ENCODE measurements around the gene CPNE5. TPM values are rescaled to one million over a fixed set of nuclear protein-coding genes. Genes with fewer than 3 reads are reported as not detected.

The CPNE5 gene
- 0.51 TPM in 1 of 2 replicates, not detected in the other for total RNA-seq (2012; rRNA removed)

DNA sequence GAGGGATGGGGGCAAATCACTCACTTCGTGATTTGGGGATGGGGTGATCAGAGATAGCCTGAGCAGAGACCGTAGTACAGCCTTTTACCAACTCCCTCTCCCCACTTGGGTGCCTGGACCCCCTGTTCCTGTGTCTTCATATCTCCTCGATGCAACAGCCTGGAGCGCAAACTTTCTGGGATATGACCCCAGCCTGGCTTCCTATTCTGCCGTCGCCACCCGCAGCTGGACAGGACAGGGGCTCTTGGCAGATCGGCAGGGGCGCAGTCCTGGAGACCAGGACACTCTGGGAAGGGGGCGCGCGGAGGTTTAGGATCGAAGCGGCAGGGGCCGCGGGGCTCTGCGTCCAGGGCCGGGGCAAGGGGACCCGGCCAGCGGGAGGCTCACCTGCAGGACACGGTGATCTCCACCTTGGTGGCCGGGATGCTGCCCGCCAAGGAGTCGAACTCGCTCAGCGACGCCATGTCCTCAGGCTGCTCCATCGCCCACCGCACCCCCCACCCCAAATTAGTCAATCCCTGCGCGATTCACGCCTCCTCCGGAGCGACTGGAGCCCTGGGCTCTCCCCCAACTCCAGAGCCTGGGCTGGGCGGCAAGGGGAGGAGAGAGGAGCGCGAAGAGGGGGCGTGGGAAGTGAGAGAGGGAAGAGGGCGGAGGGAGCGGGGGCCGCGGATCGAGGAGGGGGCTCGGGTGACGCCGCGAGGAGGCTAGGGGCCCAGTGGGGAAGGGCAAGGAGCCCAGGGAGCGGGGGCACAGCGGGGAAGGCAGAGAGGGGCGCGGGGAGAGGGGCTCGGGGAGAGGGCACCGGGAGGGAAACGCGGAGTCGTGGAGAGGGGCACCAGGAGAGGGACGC is at the start of gene CPNE5:
CPNE5 (minus strand) TSS at position 549 of the 853 bp plus-strand sequence; CDS start at position 482, 67 bp downstream.
- H3K9me3 ChIP-seq (replicated peaks; ENCODE audit: low read length) = no peaks in the 10 kb centered on the region
- H3K36me3 ChIP-seq (ENCODE audit: insufficient read depth, low read length) = no peaks in the 10 kb centered on the region
- peak within 1 kb of the TSS; percentile 13 for H3K9ac ChIP-seq (ENCODE audit: low read depth, low read length)
- H3K4me1 ChIP-seq (ENCODE audit: control insufficient read depth, insufficient read depth, low read length) = peaks cover 17% of the 10 kb centered on the region
- peak within 1 kb of the TSS; percentile 66 for H3K4me3 ChIP-seq (ENCODE audit: low read length)
- H3K4me2 ChIP-seq (ENCODE audit: low read length) = peak within 1 kb of the TSS; percentile 83
- peaks cover 46% of the 10 kb centered on the region for H3K27me3 ChIP-seq (ENCODE audit: control insufficient read depth, insufficient read depth, low read length)

DNA sequence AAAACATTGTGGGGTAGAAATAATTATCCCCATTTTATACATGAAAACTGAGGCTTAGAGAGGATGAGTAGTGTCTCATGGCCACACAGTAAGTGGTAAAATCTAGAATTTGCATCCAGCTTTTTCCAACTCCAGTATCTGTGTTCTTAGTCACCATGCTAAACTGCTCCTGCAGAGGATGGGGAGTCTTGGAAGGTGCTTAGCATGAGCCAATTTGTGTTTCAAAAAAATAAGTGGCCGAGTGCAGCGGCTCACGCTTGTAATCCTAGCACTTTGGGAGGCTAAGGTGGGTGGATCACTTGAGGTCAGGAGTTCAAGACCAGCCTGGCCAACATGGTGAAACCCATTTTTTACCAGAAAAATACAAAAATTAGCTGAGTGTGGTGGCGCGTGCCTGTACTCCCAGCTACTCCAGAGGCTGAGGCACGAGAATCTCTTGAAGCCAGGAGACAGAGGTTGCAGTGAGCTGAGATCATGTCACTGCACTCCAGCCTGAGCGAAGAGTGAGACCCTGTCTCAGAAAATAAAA is 48.9 kb upstream of the CPNE5 start:
- H3K27me3 ChIP-seq (ENCODE audit: control insufficient read depth, insufficient read depth, low read length) = no peaks in the 10 kb centered on the region
- H3K36me3 ChIP-seq (ENCODE audit: insufficient read depth, low read length) = peaks cover 4% of the 10 kb centered on the region
- no peak overlapping the region for H3K4me2 ChIP-seq (ENCODE audit: low read length)
- peaks cover 11% of the 10 kb centered on the region for H3K4me1 ChIP-seq (ENCODE audit: control insufficient read depth, insufficient read depth, low read length)
- H3K4me3 ChIP-seq (ENCODE audit: low read length) = no peak overlapping the region
- H3K9ac ChIP-seq (ENCODE audit: low read depth, low read length) = no peak overlapping the region
- no peaks in the 10 kb centered on the region for H3K9me3 ChIP-seq (replicated peaks; ENCODE audit: low read length)

GRCh38 chr6:36886950-36887618 is 47.8 kb upstream of the CPNE5 start:
- Histone ChIP-seq H3K4me1 (ENCODE audit: control insufficient read depth, insufficient read depth, low read length) (peaks cover 11% of the 10 kb centered on the region), H3K9ac (ENCODE audit: low read depth, low read length) (peak overlapping the region; percentile 93), H3K36me3 (ENCODE audit: insufficient read depth, low read length) (no peaks in the 10 kb centered on the region), H3K27me3 (ENCODE audit: control insufficient read depth, insufficient read depth, low read length) (no peaks in the 10 kb centered on the region), H3K4me3 (ENCODE audit: low read length) (peak overlapping the region; percentile 91), H3K4me2 (ENCODE audit: low read length) (peak overlapping the region; percentile 85), H3K9me3 (replicated peaks; ENCODE audit: low read length) (no peaks in the 10 kb centered on the region)

DNA sequence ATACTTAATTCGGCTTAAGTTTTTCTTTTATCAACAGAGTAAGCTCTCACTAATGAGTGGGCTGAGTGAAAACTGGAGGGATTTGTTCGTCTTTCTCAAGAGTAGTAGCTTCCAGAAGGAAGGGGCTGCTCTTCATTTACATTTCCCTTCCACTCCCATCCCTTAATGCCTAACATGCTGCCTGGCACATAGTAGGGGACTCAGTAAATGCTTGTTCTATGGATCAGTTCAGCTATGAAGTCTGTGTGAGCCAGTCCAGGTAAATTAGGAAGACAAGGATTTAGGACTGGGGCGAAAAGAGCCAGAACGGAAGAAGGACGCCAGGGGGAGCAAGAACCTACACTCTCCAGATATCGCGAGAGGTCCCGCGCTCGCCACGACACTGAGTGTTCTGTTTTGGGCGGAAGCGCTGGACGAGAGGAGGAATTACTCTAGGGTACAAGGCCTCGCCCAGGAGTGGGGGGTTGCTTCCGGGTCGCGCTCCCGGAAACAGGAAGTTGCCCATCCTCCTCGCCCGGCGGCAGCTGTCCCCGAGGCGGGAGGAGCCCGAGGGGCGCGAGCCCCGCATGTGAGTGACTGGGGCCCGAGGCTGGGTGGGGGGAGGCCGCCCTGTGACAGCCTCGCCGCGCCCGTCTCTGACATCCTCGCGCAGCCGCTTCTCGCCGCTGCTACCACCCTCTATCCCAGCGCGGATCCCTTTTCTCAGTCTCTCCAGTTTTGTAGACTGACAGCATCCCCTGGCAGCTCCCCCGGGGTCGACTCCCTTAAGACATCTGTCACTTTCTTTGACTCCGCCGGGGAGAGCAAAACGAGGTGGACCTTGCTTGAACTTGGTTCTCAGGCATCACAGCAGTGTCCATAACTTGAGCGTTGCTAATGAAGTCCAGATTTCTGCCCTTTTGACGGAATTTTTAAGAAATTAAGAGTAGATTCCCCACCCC is 46.5 kb upstream of the CPNE5 start, which contains the start of gene C6orf89:
C6orf89 (plus strand) TSS at position 492 of the 941 bp plus-strand sequence. CDS start 13,493 bp downstream, outside the sequence.
- H3K4me2 ChIP-seq (ENCODE audit: low read length) = peak within 1 kb of the TSS; percentile 85
- no peaks in the 10 kb centered on the region for H3K36me3 ChIP-seq (ENCODE audit: insufficient read depth, low read length)
- peak within 1 kb of the TSS; percentile 93 for H3K9ac ChIP-seq (ENCODE audit: low read depth, low read length)
- no peaks in the 10 kb centered on the region for H3K27me3 ChIP-seq (ENCODE audit: control insufficient read depth, insufficient read depth, low read length)
- peaks cover 11% of the 10 kb centered on the region for H3K4me1 ChIP-seq (ENCODE audit: control insufficient read depth, insufficient read depth, low read length)
- peak within 1 kb of the TSS; percentile 91 for H3K4me3 ChIP-seq (ENCODE audit: low read length)
- no peaks in the 10 kb centered on the region for H3K9me3 ChIP-seq (replicated peaks; ENCODE audit: low read length)

GRCh38 chr6:36884610-36885009 is 45.4 kb upstream of the CPNE5 start:
- no peaks in the 10 kb centered on the region for H3K36me3 ChIP-seq (ENCODE audit: insufficient read depth, low read length)
- peaks cover 11% of the 10 kb centered on the region for H3K4me1 ChIP-seq (ENCODE audit: control insufficient read depth, insufficient read depth, low read length)
- no peak overlapping the region for H3K9ac ChIP-seq (ENCODE audit: low read depth, low read length)
- H3K9me3 ChIP-seq (replicated peaks; ENCODE audit: low read length) = no peaks in the 10 kb centered on the region
- no peaks in the 10 kb centered on the region for H3K27me3 ChIP-seq (ENCODE audit: control insufficient read depth, insufficient read depth, low read length)
- H3K4me3 ChIP-seq (ENCODE audit: low read length) = no peak overlapping the region
- H3K4me2 ChIP-seq (ENCODE audit: low read length) = no peak overlapping the region

GRCh38 chr6:36875250-36875633 is 36.0 kb upstream of the CPNE5 start:
- H3K9me3 ChIP-seq (replicated peaks; ENCODE audit: low read length) = no peaks in the 10 kb centered on the region
- no peaks in the 10 kb centered on the region for H3K27me3 ChIP-seq (ENCODE audit: control insufficient read depth, insufficient read depth, low read length)
- H3K4me2 ChIP-seq (ENCODE audit: low read length) = peak overlapping the region; percentile 79
- peak overlapping the region; percentile 98 for H3K9ac ChIP-seq (ENCODE audit: low read depth, low read length)
- peaks cover 11% of the 10 kb centered on the region for H3K4me1 ChIP-seq (ENCODE audit: control insufficient read depth, insufficient read depth, low read length)
- peak overlapping the region; percentile 97 for H3K4me3 ChIP-seq (ENCODE audit: low read length)
- H3K36me3 ChIP-seq (ENCODE audit: insufficient read depth, low read length) = peaks cover 5% of the 10 kb centered on the region

DNA sequence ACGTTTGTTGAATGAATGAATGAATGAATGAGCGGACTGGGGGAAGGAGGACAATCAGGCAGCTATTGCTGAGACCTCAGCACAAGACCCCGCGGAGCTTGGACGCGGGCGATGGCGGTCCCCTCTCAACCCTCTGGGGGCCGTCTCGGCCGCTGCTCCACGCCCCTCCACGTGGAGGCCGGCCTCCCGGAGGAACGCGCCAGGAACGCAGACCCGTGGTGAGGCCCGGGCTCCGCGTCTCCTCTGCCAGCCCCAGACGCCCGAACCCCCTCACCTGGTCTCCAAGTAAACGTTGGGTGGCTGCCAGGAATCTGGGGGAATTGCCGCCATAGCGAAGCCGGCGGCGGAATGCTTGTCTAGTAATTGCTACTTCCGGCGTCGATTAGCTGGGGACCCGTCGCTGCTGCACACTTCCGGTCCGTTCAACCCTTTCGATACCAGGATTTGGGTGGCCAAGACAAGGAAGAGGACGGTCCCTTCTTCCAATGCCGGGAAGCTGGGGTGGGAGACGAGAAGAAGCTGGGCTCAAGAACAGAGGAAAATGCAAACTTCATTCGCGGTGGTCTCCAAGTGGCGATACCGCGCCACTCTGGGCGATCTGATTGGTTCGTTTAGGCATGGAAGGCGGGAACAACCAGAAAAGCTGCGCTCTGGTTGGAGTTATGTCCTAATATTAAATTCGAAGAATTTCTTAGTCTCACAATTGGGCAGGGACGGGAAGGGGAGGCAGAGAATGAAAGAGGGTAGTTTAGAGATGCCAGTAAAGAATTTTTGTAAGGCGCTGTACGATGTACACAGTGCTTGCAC is 35.4 kb upstream of the CPNE5 start, which contains the start of gene PPIL1:
PPIL1 (minus strand) TSS at position 361 of the 807 bp plus-strand sequence; CDS start at position 330, 31 bp downstream.
- peaks cover 5% of the 10 kb centered on the region for H3K36me3 ChIP-seq (ENCODE audit: insufficient read depth, low read length)
- peak within 1 kb of the TSS; percentile 98 for H3K9ac ChIP-seq (ENCODE audit: low read depth, low read length)
- H3K4me3 ChIP-seq (ENCODE audit: low read length) = peak within 1 kb of the TSS; percentile 97
- no peaks in the 10 kb centered on the region for H3K27me3 ChIP-seq (ENCODE audit: control insufficient read depth, insufficient read depth, low read length)
- H3K4me2 ChIP-seq (ENCODE audit: low read length) = peak within 1 kb of the TSS; percentile 79
- no peaks in the 10 kb centered on the region for H3K9me3 ChIP-seq (replicated peaks; ENCODE audit: low read length)
- peaks cover 11% of the 10 kb centered on the region for H3K4me1 ChIP-seq (ENCODE audit: control insufficient read depth, insufficient read depth, low read length)

GRCh38 chr6:36873612-36874442 is 34.6 kb upstream of the CPNE5 start:
- Histone ChIP-seq H3K4me2 (ENCODE audit: low read length) (peak overlapping the region; percentile 79), H3K4me1 (ENCODE audit: control insufficient read depth, insufficient read depth, low read length) (peaks cover 11% of the 10 kb centered on the region), H3K4me3 (ENCODE audit: low read length) (peak overlapping the region; percentile 97), H3K9me3 (replicated peaks; ENCODE audit: low read length) (no peaks in the 10 kb centered on the region), H3K9ac (ENCODE audit: low read depth, low read length) (peak overlapping the region; percentile 98), H3K27me3 (ENCODE audit: control insufficient read depth, insufficient read depth, low read length) (no peaks in the 10 kb centered on the region), H3K36me3 (ENCODE audit: insufficient read depth, low read length) (peaks cover 5% of the 10 kb centered on the region)

GRCh38 chr6:36873115-36873514 is 33.9 kb upstream of the CPNE5 start:
- peaks cover 9% of the 10 kb centered on the region for H3K36me3 ChIP-seq (ENCODE audit: insufficient read depth, low read length)
- H3K4me1 ChIP-seq (ENCODE audit: control insufficient read depth, insufficient read depth, low read length) = peaks cover 11% of the 10 kb centered on the region
- H3K4me3 ChIP-seq (ENCODE audit: low read length) = no peak overlapping the region
- H3K4me2 ChIP-seq (ENCODE audit: low read length) = peak overlapping the region; percentile 79
- H3K9me3 ChIP-seq (replicated peaks; ENCODE audit: low read length) = no peaks in the 10 kb centered on the region
- H3K9ac ChIP-seq (ENCODE audit: low read depth, low read length) = no peak overlapping the region
- no peaks in the 10 kb centered on the region for H3K27me3 ChIP-seq (ENCODE audit: control insufficient read depth, insufficient read depth, low read length)
